Measurements from ENCODE around the gene P4HA1.

The P4HA1 gene

GRCh38 chr10:73134727-73135126, 38.1 kb upstream of the P4HA1 start:
- Histone ChIP-seq H3K4me3 (IDR thresholded peaks at IDR 0.05; ENCODE audit: insufficient read depth, low read depth, low read length) (no peak overlapping the region), H2AFZ (ENCODE audit: low read depth) (no peak overlapping the region), H3K9ac (no peak overlapping the region), H3K79me2 (ENCODE audit: insufficient read depth, low read depth) (no peaks in the 10 kb centered on the region), H3K4me1 (ENCODE audit: low read depth, poor library complexity, severe bottlenecking) (no peaks in the 10 kb centered on the region), H3K27ac (no peak overlapping the region), H3K27me3 (ENCODE audit: insufficient read depth, low read depth) (no peaks in the 10 kb centered on the region), H3K4me2 (no peak overlapping the region), H4K20me1 (ENCODE audit: insufficient read depth) (no peaks in the 10 kb centered on the region), H3K36me3 (ENCODE audit: insufficient read depth) (peaks cover 9% of the 10 kb centered on the region; the same call in 1 of the 2 replicates)
- no peak for TF ChIP-seq CTCF (conservative IDR thresholded peaks at IDR 0.05; ENCODE audit: low read depth, low read length)

- Histone ChIP-seq H3K4me1 (ENCODE audit: low read depth, poor library complexity, severe bottlenecking) (no peaks in the 10 kb centered on the region), H3K4me2 (no peak overlapping the region), H3K36me3 (ENCODE audit: insufficient read depth) (peaks cover 9% of the 10 kb centered on the region; the same call in 1 of the 2 replicates)
These were observed 35.4 kb upstream of the P4HA1 start for GRCh38 chr10:73131913-73132686.

GRCh38 chr10:73131301-73131700, 34.6 kb upstream of the P4HA1 start:
- Histone ChIP-seq H3K9ac (no peak overlapping the region), H3K4me2 (no peak overlapping the region), H3K4me1 (ENCODE audit: low read depth, poor library complexity, severe bottlenecking) (no peaks in the 10 kb centered on the region), H4K20me1 (ENCODE audit: insufficient read depth) (no peaks in the 10 kb centered on the region), H3K27ac (no peak overlapping the region), H2AFZ (ENCODE audit: low read depth) (no peak overlapping the region), H3K36me3 (ENCODE audit: insufficient read depth) (peaks cover 9% of the 10 kb centered on the region; the same call in 1 of the 2 replicates), H3K4me3 (IDR thresholded peaks at IDR 0.05; ENCODE audit: insufficient read depth, low read depth, low read length) (no peak overlapping the region), H3K79me2 (ENCODE audit: insufficient read depth, low read depth) (no peaks in the 10 kb centered on the region), H3K27me3 (ENCODE audit: insufficient read depth, low read depth) (no peaks in the 10 kb centered on the region)
- TF ChIP-seq CTCF (conservative IDR thresholded peaks at IDR 0.05; ENCODE audit: low read depth, low read length): no peak

More at GRCh38 chr10:73131913-73132686, 35.4 kb upstream of the P4HA1 start:
- Histone ChIP-seq H2AFZ (ENCODE audit: low read depth) (no peak overlapping the region), H3K9ac (no peak overlapping the region), H3K27me3 (ENCODE audit: insufficient read depth, low read depth) (no peaks in the 10 kb centered on the region), H3K27ac (no peak overlapping the region), H3K79me2 (ENCODE audit: insufficient read depth, low read depth) (no peaks in the 10 kb centered on the region), H3K4me3 (IDR thresholded peaks at IDR 0.05; ENCODE audit: insufficient read depth, low read depth, low read length) (no peak overlapping the region), H4K20me1 (ENCODE audit: insufficient read depth) (no peaks in the 10 kb centered on the region)
- no peak for TF ChIP-seq CTCF (conservative IDR thresholded peaks at IDR 0.05; ENCODE audit: low read depth, low read length)

- no peak overlapping the region for H3K4me3 ChIP-seq (IDR thresholded peaks at IDR 0.05; ENCODE audit: insufficient read depth, low read depth, low read length)
- no peak overlapping the region for H3K9ac ChIP-seq
- H3K36me3 ChIP-seq (ENCODE audit: insufficient read depth): no peaks in the 10 kb centered on the region
- no peak overlapping the region for H3K4me2 ChIP-seq
- no peaks in the 10 kb centered on the region for H4K20me1 ChIP-seq (ENCODE audit: insufficient read depth)
- no peaks in the 10 kb centered on the region for H3K27me3 ChIP-seq (ENCODE audit: insufficient read depth, low read depth)
- TF ChIP-seq CTCF (conservative IDR thresholded peaks at IDR 0.05; ENCODE audit: low read depth, low read length): no peak
- no peak overlapping the region for H2AFZ ChIP-seq (ENCODE audit: low read depth)
- H3K27ac ChIP-seq: no peak overlapping the region
- no peaks in the 10 kb centered on the region for H3K79me2 ChIP-seq (ENCODE audit: insufficient read depth, low read depth)
- H3K4me1 ChIP-seq (ENCODE audit: low read depth, poor library complexity, severe bottlenecking): no peaks in the 10 kb centered on the region
These were observed 29.7 kb upstream of the P4HA1 start for GRCh38 chr10:73126343-73126742.

Data from KMS-11 (cell line).